ENCODE measurements around the gene RCBTB1. TPM values are rescaled to one million over a fixed set of nuclear protein-coding genes. Genes with fewer than 3 reads are reported as not detected.
"Not testable (repeated sequence)": the region's sequence is repeated elsewhere in the genome, so short reads cannot be mapped to it uniquely, and the experiment has no call there.

RCBTB1 gene
- polyA plus RNA-seq, 4 donors: 28.6 to 45.2 (median 42.4) TPM

- peak; percentile 55 to 64 (median 62) for DNase-seq (ENCODE audit: low read depth in 4 of 4, low spot score in 3 of 4)
Observed at GRCh38 chr13:49606747-49607648, 21.6 kb upstream of the RCBTB1 start.

DNA sequence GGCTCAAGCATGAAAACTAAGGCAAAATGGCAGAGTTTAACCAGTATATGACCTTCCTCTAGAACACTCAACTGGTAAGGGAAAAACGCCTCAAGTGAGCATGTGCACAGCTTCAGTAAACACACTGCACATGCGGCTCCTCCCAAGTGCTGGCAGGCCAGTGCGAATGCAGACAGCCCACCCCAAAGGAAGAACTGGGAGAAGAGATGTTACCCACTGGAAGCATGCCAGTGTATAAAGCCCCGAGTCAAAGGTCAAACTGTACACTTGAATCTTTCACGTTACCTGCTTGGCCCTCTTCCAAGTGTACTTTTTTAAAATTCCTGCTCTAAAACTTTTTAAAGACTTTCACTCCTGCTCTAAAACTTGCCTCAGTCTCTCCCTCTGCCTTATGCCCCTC is 19.2 kb upstream of the RCBTB1 start:
- no peak for DNase-seq (ENCODE audit: low read depth in 4 of 4, low spot score in 3 of 4)

GRCh38 chr13:49602615-49603014 is 17.3 kb upstream of the RCBTB1 start:
- DNase-seq (ENCODE audit: low read depth in 4 of 4, low spot score in 3 of 4): not testable (repeated sequence)

- no peak for DNase-seq (ENCODE audit: low read depth in 4 of 4, low spot score in 3 of 4)
Observed at GRCh38 chr13:49602005-49602404, 16.6 kb upstream of the RCBTB1 start.

DNA sequence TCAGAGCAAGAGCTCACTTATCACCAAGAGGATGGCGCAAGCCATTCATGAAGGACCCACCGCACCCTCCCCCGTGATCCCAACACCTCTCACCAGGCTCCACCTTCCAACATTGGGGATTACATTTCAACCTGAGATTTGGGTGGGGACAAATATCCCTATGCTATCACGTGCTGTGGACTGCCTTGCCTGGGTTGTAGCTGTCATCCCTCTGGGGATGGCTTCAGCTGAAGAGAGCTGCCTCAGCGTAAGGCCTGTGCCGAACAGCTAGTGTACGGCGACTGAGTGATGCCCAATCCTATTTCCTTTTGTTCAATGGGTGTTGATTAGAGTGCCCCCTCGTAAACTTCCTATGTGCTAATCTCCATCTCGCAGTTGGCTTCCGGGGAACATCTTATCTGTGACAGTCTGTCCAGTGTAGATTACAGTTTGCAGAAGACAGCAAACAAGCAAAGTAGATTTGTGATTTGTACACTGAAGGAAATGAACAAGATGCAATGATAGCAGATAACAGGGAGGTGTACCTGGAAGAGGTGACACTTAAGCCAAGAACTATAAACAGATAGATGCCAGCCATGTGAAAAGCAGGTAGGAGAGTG is 11.8 kb upstream of the RCBTB1 start:
- DNase-seq (ENCODE audit: low read depth in 4 of 4, low spot score in 3 of 4): no peak

DNA sequence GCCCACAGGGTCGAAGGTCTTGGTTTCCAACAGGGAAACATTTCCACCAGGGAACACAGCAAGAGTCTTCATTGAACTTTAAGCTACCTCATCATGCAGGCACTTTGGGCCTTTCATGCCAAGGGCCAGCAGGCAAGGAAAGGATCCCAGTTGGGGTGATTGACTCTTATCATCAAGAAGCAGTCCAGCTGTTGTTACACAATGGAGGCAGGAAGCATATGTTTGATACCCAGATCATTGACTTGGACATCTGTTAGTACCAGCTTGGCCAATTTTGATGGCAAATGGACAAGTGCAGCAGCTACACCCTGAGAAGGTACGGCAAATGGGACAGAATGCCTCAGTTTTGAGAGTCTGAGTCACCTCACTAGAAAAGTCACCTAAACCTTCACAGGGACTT is 10.9 kb upstream of the RCBTB1 start:
- DNase-seq (ENCODE audit: low read depth in 4 of 4, low spot score in 3 of 4): no peak

DNA sequence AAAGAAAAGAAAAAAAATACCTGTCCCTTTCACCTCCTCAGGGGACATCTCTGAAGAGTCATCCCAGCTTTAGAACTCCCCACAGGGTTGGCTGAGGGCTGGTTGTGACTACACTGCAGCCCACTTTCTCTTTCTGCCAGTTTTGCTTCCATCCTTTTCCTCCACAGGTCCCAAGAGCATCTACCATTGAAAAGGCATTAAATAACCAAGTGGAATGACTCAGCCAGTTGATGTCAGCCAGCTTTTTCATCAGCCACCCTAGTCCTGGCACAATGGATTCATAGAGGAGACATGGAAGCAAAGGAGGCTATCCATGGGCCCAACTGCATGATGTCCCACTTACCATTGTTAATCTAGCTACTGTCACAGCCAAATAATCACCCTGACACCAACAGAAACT is 9.2 kb upstream of the RCBTB1 start:
- DNase-seq (ENCODE audit: low read depth in 4 of 4, low spot score in 3 of 4): no peak

DNA sequence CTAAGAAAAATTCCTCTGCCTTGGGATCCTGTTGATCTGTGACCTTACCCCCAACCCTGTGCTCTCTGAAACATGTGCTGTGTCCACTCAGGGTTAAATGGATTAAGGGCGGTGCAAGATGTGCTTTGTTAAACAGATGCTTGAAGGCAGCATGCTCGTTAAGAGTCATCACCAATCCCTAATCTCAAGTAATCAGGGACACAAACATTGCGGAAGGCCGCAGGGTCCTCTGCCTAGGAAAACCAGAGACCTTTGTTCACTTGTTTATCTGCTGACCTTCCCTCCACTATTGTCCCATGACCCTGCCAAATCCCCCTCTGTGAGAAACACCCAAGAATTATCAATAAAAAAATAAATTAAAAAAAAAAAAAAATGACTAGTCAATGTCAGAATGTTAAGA is 8.5 kb upstream of the RCBTB1 start:
- DNase-seq (ENCODE audit: low read depth in 4 of 4, low spot score in 3 of 4): not testable (repeated sequence)

DNA sequence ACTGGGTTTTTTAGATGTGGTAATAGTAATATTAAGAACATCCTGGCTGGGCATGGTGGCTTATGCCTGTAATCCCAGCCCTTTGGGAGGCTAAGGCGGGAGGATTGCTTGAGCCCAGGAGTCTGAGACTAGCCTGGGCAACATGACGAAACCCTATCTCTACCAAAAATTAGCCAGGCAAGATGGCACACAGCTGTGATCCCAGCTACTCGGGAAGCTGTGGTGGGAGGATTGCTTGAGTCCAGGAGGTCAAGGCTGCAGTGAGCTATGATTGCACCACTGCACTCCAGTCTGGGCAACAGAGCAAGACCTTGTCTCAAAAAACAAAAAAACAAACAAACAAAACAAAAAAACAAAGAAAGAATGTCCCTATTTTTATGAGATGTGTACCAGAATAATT is 5.4 kb upstream of the RCBTB1 start:
- DNase-seq (ENCODE audit: low read depth in 4 of 4, low spot score in 3 of 4): not testable (repeated sequence)

GRCh38 chr13:49587311-49587847 is 2.0 kb upstream of the RCBTB1 start:
- no peak for DNase-seq (ENCODE audit: low read depth in 4 of 4, low spot score in 3 of 4)

- DNase-seq (ENCODE audit: low read depth in 4 of 4, low spot score in 3 of 4): no peak
Observed at GRCh38 chr13:49586717-49587116, 1.4 kb upstream of the RCBTB1 start.

DNA sequence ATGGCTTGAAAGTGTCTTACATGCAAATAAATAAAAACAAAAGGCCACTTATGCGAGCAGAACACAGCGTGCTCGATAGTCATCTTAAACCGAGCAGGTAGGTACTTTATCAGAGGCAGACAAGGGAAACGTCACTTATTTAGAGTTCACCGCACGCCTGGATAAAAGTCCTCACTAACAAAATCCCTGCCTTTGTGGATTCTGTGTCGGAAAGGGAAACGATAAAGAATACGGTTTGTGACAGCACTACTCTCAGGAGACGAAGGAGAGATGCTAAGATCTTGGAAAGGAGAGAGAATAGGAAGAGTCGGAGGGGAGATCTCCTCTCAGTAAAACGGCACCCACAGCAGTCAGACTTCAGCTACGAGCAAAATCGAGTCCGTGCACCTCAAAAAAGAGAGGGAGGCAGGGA is 581 bp downstream of the RCBTB1 start:
- DNase-seq (ENCODE audit: low read depth in 4 of 4, low spot score in 3 of 4): no peak

GRCh38 chr13:49580980-49581680 is 4.2 kb downstream of the RCBTB1 start:
- DNase-seq (ENCODE audit: low read depth in 4 of 4, low spot score in 3 of 4): no peak

- no peak for DNase-seq (ENCODE audit: low read depth in 4 of 4, low spot score in 3 of 4)
Observed at GRCh38 chr13:49579501-49579900, 5.9 kb downstream of the RCBTB1 start.

GRCh38 chr13:49571299-49572240 is 13.8 kb downstream of the RCBTB1 start:
- no peak for DNase-seq (ENCODE audit: low read depth in 4 of 4, low spot score in 3 of 4)

GRCh38 chr13:49569993-49570689 is 15.2 kb downstream of the RCBTB1 start:
- DNase-seq (ENCODE audit: low read depth in 4 of 4, low spot score in 3 of 4): no peak

GRCh38 chr13:49567491-49567890 is 17.9 kb downstream of the RCBTB1 start:
- no peak for DNase-seq (ENCODE audit: low read depth in 4 of 4, low spot score in 3 of 4)

GRCh38 chr13:49566461-49566860 is 18.9 kb downstream of the RCBTB1 start:
- DNase-seq (ENCODE audit: low read depth in 4 of 4, low spot score in 3 of 4): no peak

DNA sequence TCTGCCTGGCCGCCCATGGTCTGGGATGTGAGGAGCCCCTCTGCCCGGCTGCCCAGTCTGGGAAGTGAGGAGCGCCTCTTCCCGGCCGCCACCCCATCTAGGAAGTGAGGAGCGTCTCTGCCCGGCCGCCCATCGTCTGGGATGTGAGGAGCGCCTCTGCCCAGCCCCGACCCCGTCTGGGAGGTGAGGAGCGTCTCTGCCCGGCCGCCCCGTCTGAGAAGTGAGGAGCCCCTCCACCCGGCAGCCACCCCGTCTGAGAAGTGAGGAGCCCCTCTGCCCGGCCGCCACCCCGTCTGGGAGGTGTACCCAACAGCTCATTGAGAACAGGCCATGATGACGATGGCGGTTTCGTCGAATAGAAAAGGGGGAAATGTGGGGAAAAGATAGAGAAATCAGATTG is 19.9 kb downstream of the RCBTB1 start:
- not testable (repeated sequence) for DNase-seq (ENCODE audit: low read depth in 4 of 4, low spot score in 3 of 4)
